Ishikawa (cell line): Measurements from ENCODE around the gene COMMD6.

Experiments
- EP300 ChIP-seq: IDR thresholded peaks from 2 replicates; pipeline ENCODE4 v1.6.1; 2012; ENCODE audit warnings: borderline replicate concordance
- RAD21 ChIP-seq: IDR thresholded peaks from 2 replicates; pipeline ENCODE4 v1.6.1; 2012; ENCODE audit warnings: low read depth
- TAF1 ChIP-seq: IDR thresholded peaks from 2 replicates; pipeline ENCODE4 v1.6.1; 2012; ENCODE audit warnings: low read depth, mild to moderate bottlenecking
- YY1 ChIP-seq: IDR thresholded peaks from 2 replicates; pipeline ENCODE4 v1.6.1; 2012; ENCODE audit warnings: low read depth

DNA sequence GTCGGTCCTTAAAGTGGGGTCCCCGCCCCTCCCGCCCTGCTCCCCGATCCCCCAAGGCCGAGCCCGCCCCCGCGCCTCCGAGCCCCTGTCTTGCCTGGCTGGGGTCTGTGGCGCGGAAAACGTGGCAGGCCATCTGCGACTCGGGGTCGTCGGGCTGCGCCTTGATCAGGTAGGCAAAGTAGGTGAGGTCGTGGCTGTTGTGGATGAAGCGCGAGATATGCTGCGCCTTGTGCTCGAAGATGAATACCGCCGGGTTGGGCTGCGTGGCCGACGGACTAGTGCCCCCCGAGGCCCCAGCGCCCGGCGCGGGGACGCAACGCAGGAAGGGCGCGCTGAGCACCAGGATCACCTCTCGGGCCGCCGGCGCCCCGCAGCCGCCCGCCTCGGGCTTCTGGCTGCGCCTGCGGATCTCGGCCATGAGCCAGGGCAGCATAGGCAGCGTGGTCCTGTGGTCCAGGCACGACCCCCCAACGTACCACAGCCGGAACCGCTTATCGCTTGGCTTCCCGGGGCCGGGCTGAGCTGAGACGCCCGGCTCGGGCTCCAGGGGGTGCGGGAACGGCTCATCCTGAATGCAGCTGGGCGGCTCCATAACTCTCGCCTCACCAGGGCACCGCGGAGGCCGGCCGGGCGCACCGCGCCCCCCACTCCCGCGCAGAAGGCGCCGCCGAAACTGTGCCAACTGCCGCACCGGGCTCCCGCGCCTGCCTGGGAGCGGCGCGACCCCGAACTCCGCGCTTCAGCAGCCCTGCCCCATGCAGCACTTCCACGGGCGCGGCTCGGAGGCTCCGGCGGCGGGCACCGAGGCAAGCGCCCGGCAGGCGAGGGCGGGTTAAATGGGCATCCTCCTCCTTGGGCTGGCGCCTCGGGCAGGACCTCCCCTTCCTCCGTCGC, 56.2 kb downstream of the COMMD6 start:
- no peak for TF ChIP-seq TAF1
- TF ChIP-seq RAD21, result no peak
- no peak for TF ChIP-seq YY1
- TF ChIP-seq EP300, result no peak
